ENCODE results near the gene DLEC1.
A peak's percentile ranks its signal among the peaks of the same experiment; 100 is the strongest.

The DLEC1 gene

DNA sequence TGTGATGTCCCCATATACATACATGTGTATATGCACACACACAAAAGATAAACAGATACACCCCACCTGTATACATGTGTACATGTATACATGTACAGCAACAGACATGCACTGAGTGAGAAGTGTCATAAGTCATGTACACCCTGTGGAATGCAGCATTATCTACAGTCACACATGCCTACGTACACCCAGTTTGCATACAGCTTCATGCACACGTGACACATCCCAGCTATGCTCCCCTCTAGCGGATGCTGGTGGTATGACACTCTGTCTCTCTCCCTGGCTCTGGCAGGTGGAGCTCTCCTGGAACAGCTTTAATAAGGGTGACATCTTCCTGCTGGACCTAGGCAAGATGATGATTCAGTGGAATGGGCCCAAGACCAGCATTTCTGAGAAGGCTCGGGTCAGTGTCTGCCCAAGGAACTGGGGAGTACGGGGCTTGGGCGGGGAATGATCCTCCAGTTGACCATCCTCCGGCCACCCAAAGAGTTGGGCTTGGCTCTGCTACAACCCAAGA, 42.2 kb upstream of the DLEC1 start:
- POLR2A ChIA-PET (ENCODE audit: low non-redundant PET) = no interaction called here
- TF ChIP-seq, protein P1, sequence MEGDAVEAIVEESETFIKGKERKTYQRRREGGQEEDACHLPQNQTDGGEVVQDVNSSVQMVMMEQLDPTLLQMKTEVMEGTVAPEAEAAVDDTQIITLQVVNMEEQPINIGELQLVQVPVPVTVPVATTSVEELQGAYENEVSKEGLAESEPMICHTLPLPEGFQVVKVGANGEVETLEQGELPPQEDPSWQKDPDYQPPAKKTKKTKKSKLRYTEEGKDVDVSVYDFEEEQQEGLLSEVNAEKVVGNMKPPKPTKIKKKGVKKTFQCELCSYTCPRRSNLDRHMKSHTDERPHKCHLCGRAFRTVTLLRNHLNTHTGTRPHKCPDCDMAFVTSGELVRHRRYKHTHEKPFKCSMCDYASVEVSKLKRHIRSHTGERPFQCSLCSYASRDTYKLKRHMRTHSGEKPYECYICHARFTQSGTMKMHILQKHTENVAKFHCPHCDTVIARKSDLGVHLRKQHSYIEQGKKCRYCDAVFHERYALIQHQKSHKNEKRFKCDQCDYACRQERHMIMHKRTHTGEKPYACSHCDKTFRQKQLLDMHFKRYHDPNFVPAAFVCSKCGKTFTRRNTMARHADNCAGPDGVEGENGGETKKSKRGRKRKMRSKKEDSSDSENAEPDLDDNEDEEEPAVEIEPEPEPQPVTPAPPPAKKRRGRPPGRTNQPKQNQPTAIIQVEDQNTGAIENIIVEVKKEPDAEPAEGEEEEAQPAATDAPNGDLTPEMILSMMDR (conservative IDR thresholded peaks at IDR 0.05; ENCODE audit: low read depth) = peak; percentile 88
- CTCF ChIA-PET = interaction anchor here (0.5 to 1.1 kb wide), 4 partner anchors 15 to 726 kb away, joined by 3 to 7 read pairs (median 3); no protein-coding TSS in a partner anchor
- DNase-seq (ENCODE audit: low spot score) = peak; percentile 62
- H3K27ac ChIP-seq = peak overlapping the region; percentile 74

DNA sequence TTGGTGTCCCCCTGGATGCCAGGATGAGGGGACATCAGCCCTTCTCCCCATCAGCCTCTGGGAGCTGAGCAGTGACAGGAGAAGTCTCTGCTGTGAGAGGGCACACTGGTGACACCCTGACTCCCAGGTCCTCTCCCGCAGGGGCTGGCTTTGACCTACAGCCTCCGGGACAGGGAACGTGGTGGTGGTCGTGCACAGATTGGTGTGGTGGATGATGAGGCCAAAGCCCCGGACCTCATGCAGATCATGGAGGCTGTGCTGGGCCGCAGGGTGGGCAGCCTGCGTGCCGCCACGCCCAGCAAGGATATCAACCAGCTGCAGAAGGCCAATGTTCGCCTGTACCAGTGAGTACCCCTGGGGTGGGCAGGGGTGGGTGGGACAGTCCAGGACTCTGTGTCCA, 41.7 kb upstream of the DLEC1 start:
- ChIA-PET POLR2A (ENCODE audit: low non-redundant PET) (no interaction called here), CTCF (interaction anchor here (0.5 to 1.1 kb wide), 4 partner anchors 15 to 726 kb away, joined by 3 to 7 read pairs (median 3); no protein-coding TSS in a partner anchor)
- no peak for DNase-seq (ENCODE audit: low spot score)
- H3K27ac ChIP-seq = peak overlapping the region; percentile 74
- TF ChIP-seq, protein P1 (conservative IDR thresholded peaks at IDR 0.05; ENCODE audit: low read depth) = no peak

DNA sequence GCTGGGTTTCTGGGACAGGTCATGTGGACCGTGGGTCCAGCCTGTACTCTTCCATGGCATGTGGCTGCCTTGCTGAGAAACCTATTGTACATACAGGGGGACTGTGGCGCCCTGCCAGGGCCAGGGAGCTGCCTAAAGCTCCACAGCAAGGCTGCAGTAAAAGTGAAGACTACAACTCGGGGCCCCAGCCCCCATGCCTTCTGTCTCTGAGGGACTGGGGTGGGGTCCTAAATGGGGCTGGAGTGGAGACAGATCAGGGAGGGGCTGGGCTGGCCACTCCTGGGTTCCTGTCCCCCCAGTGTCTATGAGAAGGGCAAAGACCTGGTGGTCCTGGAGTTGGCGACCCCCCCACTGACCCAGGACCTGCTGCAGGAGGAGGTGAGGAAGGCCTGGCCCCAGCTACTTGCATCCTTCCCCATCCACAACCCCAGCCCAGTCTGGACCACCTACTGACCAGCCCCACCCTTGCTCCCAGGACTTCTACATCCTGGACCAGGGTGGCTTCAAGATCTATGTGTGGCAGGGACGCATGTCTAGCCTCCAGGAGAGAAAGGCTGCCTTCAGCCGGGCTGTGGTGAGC, 41.1 kb upstream of the DLEC1 start:
- ChIA-PET POLR2A (ENCODE audit: low non-redundant PET) (interaction anchor here (0.6 kb wide), 1 partner anchor 143 kb away, joined by 3 read pairs; no protein-coding TSS in a partner anchor), CTCF (interaction anchor here (0.5 to 0.8 kb wide), 2 partner anchors 32 to 142 kb away, joined by 3 read pairs; no protein-coding TSS in a partner anchor)
- TF ChIP-seq, protein P1 (conservative IDR thresholded peaks at IDR 0.05; ENCODE audit: low read depth) = no peak
- no peak for DNase-seq (ENCODE audit: low spot score)
- peak overlapping the region; percentile 74 for H3K27ac ChIP-seq

DNA sequence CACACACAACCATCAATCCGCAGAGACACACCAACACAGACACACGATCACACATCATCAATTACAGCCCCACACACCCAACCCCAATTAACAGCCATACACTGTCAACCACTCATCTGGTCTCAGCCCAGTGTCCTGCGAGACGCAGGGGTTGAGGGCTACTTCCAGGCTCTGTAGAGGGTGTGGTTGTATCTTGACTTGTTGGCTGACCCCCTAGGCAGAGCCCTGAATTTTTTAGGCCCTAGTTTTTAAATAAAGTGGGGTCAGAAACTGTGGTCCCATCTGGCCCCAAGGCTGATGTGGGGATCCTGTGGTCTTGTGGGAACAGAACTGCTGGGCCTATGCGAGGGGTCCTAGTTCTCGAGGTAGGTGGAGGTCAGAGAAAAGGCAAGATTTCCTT, 39.2 kb upstream of the DLEC1 start:
- DNase-seq (ENCODE audit: low spot score) = no peak
- POLR2A ChIA-PET (ENCODE audit: low non-redundant PET) = no interaction called here
- peak overlapping the region; percentile 41 for H3K27ac ChIP-seq
- CTCF ChIA-PET = no interaction called here
- TF ChIP-seq, protein P1 (conservative IDR thresholded peaks at IDR 0.05; ENCODE audit: low read depth) = no peak

DNA sequence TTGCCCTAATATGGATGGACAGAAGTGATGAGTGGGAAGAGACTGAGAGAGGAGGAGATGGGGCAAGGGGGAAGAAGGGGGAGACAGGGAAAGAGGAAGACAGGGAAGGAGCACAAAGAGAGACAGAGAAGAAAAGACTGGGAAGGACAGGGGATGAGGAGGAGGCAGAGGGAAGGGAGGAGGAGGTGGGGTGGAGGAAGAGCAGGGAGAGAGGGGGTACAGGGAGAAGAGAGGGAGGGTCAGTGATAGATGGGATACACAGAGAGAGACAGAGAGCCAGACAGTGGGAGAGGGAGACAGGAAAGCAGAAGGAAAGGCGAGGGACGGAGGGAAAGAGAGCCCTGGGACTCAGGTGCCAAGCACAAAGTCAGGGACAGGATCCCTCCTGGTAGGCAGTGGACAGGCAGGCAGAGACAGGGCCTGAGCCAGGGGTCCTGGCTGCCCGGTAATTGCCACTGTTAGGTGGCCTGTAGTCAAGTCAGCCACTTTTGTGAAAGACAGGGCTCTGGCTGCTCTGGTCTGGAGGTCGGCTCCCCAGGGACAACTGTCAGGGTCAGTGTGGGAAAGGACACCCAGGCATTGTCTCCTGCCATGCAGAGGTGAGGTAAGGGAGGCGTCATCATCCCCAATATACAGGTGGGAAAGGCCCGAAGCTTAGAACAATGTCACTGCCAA, 38.6 kb upstream of the DLEC1 start:
- ChIA-PET CTCF (interaction anchor here (0.6 kb wide), 1 partner anchor 17 kb away, joined by 5 read pairs; no protein-coding TSS in a partner anchor), POLR2A (ENCODE audit: low non-redundant PET) (no interaction called here)
- H3K27ac ChIP-seq = peak overlapping the region; percentile 41
- no peak for DNase-seq (ENCODE audit: low spot score)
- TF ChIP-seq, protein P1 (conservative IDR thresholded peaks at IDR 0.05; ENCODE audit: low read depth) = no peak

DNA sequence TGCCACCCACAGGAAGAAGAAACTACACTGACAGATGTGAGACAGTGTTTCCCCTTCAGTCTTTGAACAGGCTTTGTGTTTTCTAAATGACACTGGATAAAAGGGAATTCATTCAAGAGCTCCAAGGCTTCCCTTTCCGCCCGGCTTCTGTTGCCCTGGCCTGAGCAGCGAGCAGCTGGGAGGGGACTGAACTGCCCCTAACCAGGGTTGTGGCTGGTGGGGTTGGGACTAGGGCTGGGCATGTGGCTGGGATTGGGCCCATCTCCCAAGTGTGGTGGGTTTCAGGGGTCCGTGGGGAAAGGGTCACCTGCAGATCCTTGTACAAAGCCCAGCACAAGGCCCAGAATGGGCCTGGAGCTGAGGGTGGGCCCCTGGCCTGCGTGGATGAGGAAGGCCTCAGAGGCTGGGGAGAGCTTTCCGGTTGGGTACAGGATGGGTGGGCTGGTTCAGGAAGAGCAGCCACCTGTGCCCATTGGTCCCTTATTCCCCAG, 38.0 kb upstream of the DLEC1 start:
- POLR2A ChIA-PET (ENCODE audit: low non-redundant PET) = no interaction called here
- H3K27ac ChIP-seq = peak overlapping the region; percentile 41
- TF ChIP-seq, protein P1 (conservative IDR thresholded peaks at IDR 0.05; ENCODE audit: low read depth) = no peak
- CTCF ChIA-PET = interaction anchor here (0.6 to 1.2 kb wide), 2 partner anchors 17 to 27 kb away, joined by 5 read pairs; no protein-coding TSS in a partner anchor
- no peak for DNase-seq (ENCODE audit: low spot score)

Data from RWPE1 (cell line).